ENCODE results near the gene ANGPTL7.

DNA sequence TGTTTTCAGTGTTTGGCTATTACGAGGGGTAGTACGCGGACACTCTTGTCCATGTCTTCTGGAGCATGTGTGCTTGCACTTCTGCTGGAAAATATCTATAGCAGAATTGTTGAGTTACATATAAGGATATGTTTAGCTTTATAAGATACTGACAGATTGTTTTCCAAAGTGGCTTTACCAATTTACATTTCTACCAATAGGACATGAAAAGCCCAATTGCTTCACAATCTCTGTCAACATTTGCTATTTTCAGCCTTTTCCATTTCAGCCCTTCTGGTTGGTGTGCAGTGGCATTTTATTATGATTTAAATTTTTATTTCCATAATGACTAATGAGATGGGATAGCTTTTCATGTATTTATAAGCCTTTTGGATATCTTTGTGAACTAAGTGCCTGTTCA is 6.3 kb upstream of the ANGPTL7 start:
- TF ChIP-seq CTCF (optimal IDR thresholded peaks at IDR 0.05 in 1 of 3, IDR thresholded peaks at IDR 0.05 in 1 of 3, conservative IDR thresholded peaks at IDR 0.05 in 1 of 3; ENCODE audit: extremely low read depth in 1 of 3, insufficient read depth in 2 of 3, low read length in 3 of 3) (no peak), EZH2 (IDR thresholded peaks at IDR 0.05; ENCODE audit: low read length) (no peak)
